ENCODE measurements around the gene VTI1A. TPM values are rescaled to one million over a fixed set of nuclear protein-coding genes. Genes with fewer than 3 reads are reported as not detected.

The VTI1A gene
- total RNA-seq, 4 donors from 2014 or later, result 27.0 to 61.3 (median 49.8) TPM

GRCh38 chr10:112680586-112680985 lies 233.6 kb downstream of the VTI1A start:
- TF ChIP-seq CTCF (IDR thresholded peaks at IDR 0.05), result no peak
- TF ChIP-seq POLR2A (IDR thresholded peaks at IDR 0.05), result no peak
- Histone ChIP-seq H3K36me3 (peaks cover 0 to 10% (median 0%) of the 10 kb centered on the region in 3 donors), H3K27ac (no peak overlapping the region), H3K4me1 (no peaks in the 10 kb centered on the region), H3K4me3 (no peak overlapping the region), H3K9me3 (no peaks in the 10 kb centered on the region), H3K27me3 (no peaks in the 10 kb centered on the region)
- no peak for DNase-seq
- intact Hi-C loops (cut with DNase I), result no loop called here
- 93 to 96% methylated on average over 1 of the region's 1 CpG for WGBS, 2 donors

- no peak for DNase-seq
- Histone ChIP-seq H3K27ac (no peak overlapping the region), H3K4me1 (no peaks in the 10 kb centered on the region), H3K27me3 (no peaks in the 10 kb centered on the region), H3K36me3 (no peaks in the 10 kb centered on the region), H3K9me3 (no peaks in the 10 kb centered on the region), H3K4me3 (no peak overlapping the region)
- intact Hi-C loops (cut with DNase I), result no loop called here
- TF ChIP-seq POLR2A (IDR thresholded peaks at IDR 0.05) (no peak), CTCF (IDR thresholded peaks at IDR 0.05) (no peak)
- 74 to 75% methylated on average over 4 of the region's 4 CpGs for WGBS, 2 donors
These were observed 240.6 kb downstream of the VTI1A start for GRCh38 chr10:112687647-112688046.

- WGBS, 2 donors, result 50 to 51% methylated on average over 4 of the region's 4 CpGs
- no peaks in the 10 kb centered on the region for H3K4me1 ChIP-seq
- H3K4me3 ChIP-seq, result no peak overlapping the region
- DNase-seq, result no peak
- no peaks in the 10 kb centered on the region for H3K27me3 ChIP-seq
- H3K9me3 ChIP-seq, result no peaks in the 10 kb centered on the region
- intact Hi-C loops (cut with DNase I), result no loop called here
- TF ChIP-seq POLR2A (IDR thresholded peaks at IDR 0.05) (no peak), CTCF (IDR thresholded peaks at IDR 0.05) (peak in 3 of 6 experiments; percentile 6 to 18 (median 11))
- no peaks in the 10 kb centered on the region for H3K36me3 ChIP-seq
- H3K27ac ChIP-seq, result no peak overlapping the region
These were observed 242.5 kb downstream of the VTI1A start for GRCh38 chr10:112689327-112690072.

GRCh38 chr10:112695539-112695938 lies 248.5 kb downstream of the VTI1A start:
- H3K36me3 ChIP-seq, result no peaks in the 10 kb centered on the region
- 93 to 97% methylated on average over 7 of the region's 7 CpGs for WGBS, 2 donors
- no peaks in the 10 kb centered on the region for H3K4me1 ChIP-seq
- H3K27ac ChIP-seq, result no peak overlapping the region
- no peak for DNase-seq
- H3K4me3 ChIP-seq, result no peak overlapping the region
- intact Hi-C loops (cut with DNase I), result no loop called here
- no peaks in the 10 kb centered on the region for H3K9me3 ChIP-seq
- H3K27me3 ChIP-seq, result no peaks in the 10 kb centered on the region
- TF ChIP-seq CTCF (IDR thresholded peaks at IDR 0.05) (no peak), POLR2A (IDR thresholded peaks at IDR 0.05) (no peak)

GRCh38 chr10:112696592-112696991 lies 249.6 kb downstream of the VTI1A start:
- Histone ChIP-seq H3K36me3 (no peaks in the 10 kb centered on the region), H3K27me3 (no peaks in the 10 kb centered on the region), H3K4me1 (no peaks in the 10 kb centered on the region), H3K27ac (no peak overlapping the region), H3K4me3 (no peak overlapping the region), H3K9me3 (no peaks in the 10 kb centered on the region)
- intact Hi-C loops (cut with DNase I), result no loop called here
- TF ChIP-seq CTCF (IDR thresholded peaks at IDR 0.05) (no peak), POLR2A (IDR thresholded peaks at IDR 0.05) (no peak)
- no peak for DNase-seq
- 58 to 71% methylated on average over 2 of the region's 2 CpGs for WGBS, 2 donors

All from esophagus squamous epithelium (tissue), 5 donors.